Spleen (tissue), 11 donors: Measurements from ENCODE around the gene GABARAP. TPM values are rescaled to one million over a fixed set of nuclear protein-coding genes. Genes with fewer than 3 reads are reported as not detected.
"Not testable (repeated sequence)": the region's sequence is repeated elsewhere in the genome, so short reads cannot be mapped to it uniquely, and the experiment has no call there.

Experiments
- DNase-seq: peaks from one replicate; pipeline ENCODE4 v3.0.0-alpha.2; 2020
- H3K27ac ChIP-seq, 8 donors: fragments of 200-600 bp; sonication (generic) in 7 of 8; 1 replicate in 4 of 8; 2 replicates in 4 of 8; pipeline versions ENCODE4 v1.5.0 to v1.8.0; 2016 to 2021; ENCODE audit warnings: inconsistent platforms in 4 of 8, mild to moderate bottlenecking in 4 of 8, moderate library complexity in 1 of 8
- H3K27me3 ChIP-seq, 7 donors: fragments of 200-600 bp; sonication (generic) in 6 of 7; replicated peaks in 1 of 7; 1 replicate in 4 of 7; 2 replicates in 3 of 7; pipeline versions ENCODE4 v1.5.0 to v1.8.0; 2016 to 2021; ENCODE audit warnings: inconsistent platforms in 3 of 7, mild to moderate bottlenecking in 1 of 7
- H3K36me3 ChIP-seq, 6 donors: fragments of 200-600 bp; sonication (generic) in 5 of 6; 1 replicate in 4 of 6; 2 replicates in 2 of 6; pipeline versions ENCODE4 v1.5.0 to v1.8.0; 2016 to 2021; ENCODE audit warnings: inconsistent platforms in 2 of 6
- H3K4me1 ChIP-seq, 6 donors: fragments of 200-600 bp; sonication (generic) in 5 of 6; 1 replicate in 3 of 6; 2 replicates in 3 of 6; pipeline versions ENCODE4 v1.5.0 to v1.8.0; 2016 to 2021; ENCODE audit warnings: inconsistent platforms in 3 of 6
- H3K4me3 ChIP-seq, 8 donors: fragments of 200-600 bp; sonication (generic) in 7 of 8; 1 replicate in 4 of 8; 2 replicates in 4 of 8; pipeline versions ENCODE4 v1.5.0 to v1.8.0; 2016 to 2021; ENCODE audit warnings: inconsistent platforms in 4 of 8, mild to moderate bottlenecking in 4 of 8, moderate library complexity in 2 of 8
- H3K9me3 ChIP-seq, 8 donors: fragments of 200-600 bp; sonication (generic) in 7 of 8; 1 replicate in 4 of 8; 2 replicates in 4 of 8; pipeline versions ENCODE4 v1.5.0 to v1.8.0; 2016 to 2021; ENCODE audit warnings: inconsistent platforms in 4 of 8
- POLR2A ChIP-seq, 3 donors: fragments of 450-650 bp; IDR thresholded peaks; one replicate each; pipeline ENCODE4 v1.5.1; 2017; ENCODE audit warnings: antibody characterized with exemption in 3 of 3, mild to moderate bottlenecking in 1 of 3
- POLR2AphosphoS5 ChIP-seq, 3 donors: sonication (generic); formaldehyde crosslinking; IDR thresholded peaks; one replicate each; pipeline ENCODE4 v1.5.1; 2017; ENCODE audit warnings: antibody characterized with exemption in 3 of 3
- WGBS, 5 donors: extraction: QIAGEN DNeasy Blood & Tissue Kit in 3 of 5; methylation state at CpG; one replicate each; pipeline versions ENCODE4 v1.1.5 to v1.1.7; 2013 to 2018; 5-methylcytosine and 5-hydroxymethylcytosine counted together
- intact Hi-C: fragments of 100-400 bp; cut with DNase I; formaldehyde crosslinking; loops from one replicate; pipeline ENCODE4 v1.15.0; 2023; ENCODE audit warnings: low total_unique reads
- polyA plus RNA-seq, 3 donors: library from polyadenylated mRNA; stranded (reverse); fragments of 200-250 nt; gene quantifications; one replicate each; pipeline ENCODE4 v1.2.1, GENCODE V29; 2013
- total RNA-seq, 7 donors: library from RNA; depleted of rRNA in 3 of 7; stranded (reverse); fragments of >200 nt in 3 of 7; fragmentation: NEBNext Ultra II Directional in 4 of 7; extraction: Animal tissue kit (Norgen Biotek cat#: 25700) in 4 of 7; gene quantifications; one replicate each; pipeline versions ENCODE4 v1.1.0 to v1.2.1, GENCODE V29; 2016 to 2021
- TF ChIP-seq, protein P1 (sequence below), 11 experiments: fragments of 200-600 bp in 7 of 11; fragments of 450-650 bp in 4 of 11; sonication (generic) in 4 of 11; IDR thresholded peaks in 8 of 11; conservative IDR thresholded peaks in 3 of 11; 1 replicate in 7 of 11; 2 replicates in 4 of 11; pipeline versions ENCODE4 v1.4.0 to v1.8.0; 2016 to 2021; ENCODE audit warnings: antibody characterized with exemption in 11 of 11, inconsistent platforms in 4 of 11, mild to moderate bottlenecking in 1 of 11
- donor health status: healthy with polysubstance abuse.
- donor health status: DM: no; HTN: no; CAD: no; lungs with moderate emphysema.
- donor health status: DM: no; HTN: no; CAD: no.
- donor health status: Bipolar disorder and iron deficiency.
- donor health status: healthy.
- donor health status: DM: no; HTN: no; CAD: no.
- donor health status: DM: yes; HTN: yes; CAD: no.

Gene GABARAP
- total and polyA plus RNA-seq, 10 donors: 222 to 855 (median 489) TPM

DNA sequence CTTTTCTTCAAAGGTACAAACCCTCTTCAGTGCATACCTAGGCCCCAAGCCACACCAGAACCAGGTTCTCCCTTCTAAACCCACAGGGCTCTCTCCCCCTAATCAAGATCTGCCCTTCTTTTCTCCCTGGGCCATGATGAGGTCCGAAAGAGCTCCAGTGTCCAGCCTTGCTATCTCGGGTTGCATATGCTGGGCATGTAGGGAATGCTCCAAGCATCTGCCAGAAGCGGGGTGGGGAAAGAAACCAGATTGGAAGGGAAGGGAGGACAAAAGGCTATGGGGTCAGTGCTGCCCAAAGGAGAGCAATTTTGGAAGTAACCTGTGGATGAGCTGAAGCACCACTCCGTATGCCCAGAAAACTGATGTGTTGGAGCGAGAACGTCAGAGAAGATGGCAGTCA, 7.0 kb upstream of the GABARAP start:
- H3K4me3 ChIP-seq: peak overlapping the region in 2 of 8 donors; percentile 97 to 99

DNA sequence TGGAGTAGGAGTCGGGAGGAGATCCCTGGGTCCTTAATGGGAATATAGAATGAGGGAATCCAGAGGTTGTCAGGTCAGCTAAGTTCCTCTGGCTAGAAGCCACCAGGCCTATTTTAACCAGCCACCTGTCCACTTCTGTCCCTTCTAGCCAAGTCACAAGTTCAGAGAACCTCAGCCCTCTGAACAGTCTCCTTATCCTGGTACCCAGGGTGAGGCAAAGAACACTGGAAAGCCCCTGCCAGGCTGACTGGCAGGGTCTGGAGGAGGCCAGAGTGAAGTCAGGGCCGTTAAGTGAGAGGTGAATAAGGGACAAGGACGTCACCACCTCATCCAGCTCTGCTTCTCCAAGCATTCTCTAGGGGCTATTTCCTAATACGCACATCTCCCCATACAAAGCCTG, 6.5 kb upstream of the GABARAP start:
- TF ChIP-seq POLR2A (IDR thresholded peaks at IDR 0.05) (no peak), POLR2AphosphoS5 (IDR thresholded peaks at IDR 0.05) (no peak)
- TF ChIP-seq, protein P1, sequence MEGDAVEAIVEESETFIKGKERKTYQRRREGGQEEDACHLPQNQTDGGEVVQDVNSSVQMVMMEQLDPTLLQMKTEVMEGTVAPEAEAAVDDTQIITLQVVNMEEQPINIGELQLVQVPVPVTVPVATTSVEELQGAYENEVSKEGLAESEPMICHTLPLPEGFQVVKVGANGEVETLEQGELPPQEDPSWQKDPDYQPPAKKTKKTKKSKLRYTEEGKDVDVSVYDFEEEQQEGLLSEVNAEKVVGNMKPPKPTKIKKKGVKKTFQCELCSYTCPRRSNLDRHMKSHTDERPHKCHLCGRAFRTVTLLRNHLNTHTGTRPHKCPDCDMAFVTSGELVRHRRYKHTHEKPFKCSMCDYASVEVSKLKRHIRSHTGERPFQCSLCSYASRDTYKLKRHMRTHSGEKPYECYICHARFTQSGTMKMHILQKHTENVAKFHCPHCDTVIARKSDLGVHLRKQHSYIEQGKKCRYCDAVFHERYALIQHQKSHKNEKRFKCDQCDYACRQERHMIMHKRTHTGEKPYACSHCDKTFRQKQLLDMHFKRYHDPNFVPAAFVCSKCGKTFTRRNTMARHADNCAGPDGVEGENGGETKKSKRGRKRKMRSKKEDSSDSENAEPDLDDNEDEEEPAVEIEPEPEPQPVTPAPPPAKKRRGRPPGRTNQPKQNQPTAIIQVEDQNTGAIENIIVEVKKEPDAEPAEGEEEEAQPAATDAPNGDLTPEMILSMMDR (IDR thresholded peaks at IDR 0.05 in 8 of 11, conservative IDR thresholded peaks at IDR 0.05 in 3 of 11): no peak
- peak overlapping the region in 2 of 8 donors; percentile 97 to 100 for H3K27ac ChIP-seq
- peak overlapping the region in 1 of 8 donors; percentile 97 for H3K4me3 ChIP-seq
- intact Hi-C loops: no loop called here
- no peaks in the 10 kb centered on the region for H3K27me3 ChIP-seq
- H3K9me3 ChIP-seq: no peaks in the 10 kb centered on the region
- H3K4me1 ChIP-seq: peaks cover 30 to 70% (median 49%) of the 10 kb centered on the region in 6 donors
- peaks cover 0 to 49% (median 35%) of the 10 kb centered on the region in 6 donors for H3K36me3 ChIP-seq
- no peak for DNase-seq
- 70 to 86% (median 76%) methylated on average over 4 of the region's 4 CpGs for WGBS, 5 donors

More for the DNA sequence above, 7.0 kb upstream of the GABARAP start:
- TF ChIP-seq, protein P1 (IDR thresholded peaks at IDR 0.05 in 8 of 11, conservative IDR thresholded peaks at IDR 0.05 in 3 of 11): no peak
- Histone ChIP-seq H3K27me3 (no peaks in the 10 kb centered on the region), H3K4me1 (peaks cover 30 to 68% (median 48%) of the 10 kb centered on the region in 6 donors), H3K27ac (peak overlapping the region in 4 of 8 donors; percentile 97 to 100 (median 99)), H3K9me3 (no peaks in the 10 kb centered on the region), H3K36me3 (peaks cover 0 to 48% (median 33%) of the 10 kb centered on the region in 6 donors)
- intact Hi-C loops: no loop called here
- 87 to 94% (median 89%) methylated on average over 6 of the region's 6 CpGs for WGBS, 5 donors
- no peak for DNase-seq

DNA sequence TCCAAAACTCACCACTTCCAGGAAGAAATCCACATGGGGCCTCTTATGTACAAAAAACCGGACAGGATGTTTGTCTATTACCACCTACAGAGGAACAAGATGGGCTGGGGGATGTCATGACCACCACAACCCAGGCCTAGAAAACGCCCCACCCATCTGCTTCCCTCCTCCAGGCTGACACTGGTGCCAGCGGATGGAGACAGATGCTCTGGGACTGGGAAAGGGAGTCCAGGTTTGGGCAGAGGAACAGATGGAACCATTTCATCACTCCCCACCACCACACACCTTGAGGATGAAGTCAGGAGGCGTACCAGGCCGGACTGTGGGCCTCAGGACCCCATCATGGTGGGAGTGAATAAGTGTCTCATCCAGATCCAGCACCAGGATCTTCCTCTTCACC, 4.5 kb upstream of the GABARAP start:
- 91 to 95% (median 94%) methylated on average over 5 of the region's 5 CpGs for WGBS, 5 donors
- intact Hi-C loops: no loop called here

DNA sequence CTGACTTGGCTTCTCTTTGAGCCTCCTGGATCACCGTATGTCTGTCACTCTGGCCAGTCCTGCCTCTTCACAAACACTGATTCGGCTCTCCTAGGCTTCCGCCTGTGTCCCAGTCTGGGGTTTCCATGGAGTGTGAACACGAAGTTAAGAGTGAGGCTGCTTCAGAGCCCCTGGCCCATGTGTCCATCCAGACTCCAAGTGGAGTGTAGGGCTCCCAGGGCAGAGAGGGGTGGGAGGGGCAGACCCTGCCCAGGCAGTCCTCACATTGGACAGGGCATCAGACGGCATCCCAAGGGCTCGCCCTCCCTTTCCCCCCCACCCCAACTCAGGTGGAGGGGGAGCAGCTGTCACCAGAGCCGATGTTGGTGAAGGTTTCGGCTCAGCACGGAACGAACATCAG, 1.6 kb upstream of the GABARAP start:
- peak in 2 of 3 donors; percentile 19 to 26 for TF ChIP-seq POLR2AphosphoS5 (IDR thresholded peaks at IDR 0.05)
- Histone ChIP-seq H3K36me3 (peaks cover 0 to 62% (median 45%) of the 10 kb centered on the region in 6 donors), H3K27ac (peak overlapping the region in 7 of 8 donors; percentile 96 to 99 (median 99)), H3K4me1 (peaks cover 28 to 64% (median 49%) of the 10 kb centered on the region in 6 donors), H3K4me3 (peak overlapping the region in 2 of 8 donors; percentile 98 to 99)
- DNase-seq, intact Hi-C loops, H3K9me3 ChIP-seq, H3K27me3 ChIP-seq: not testable (repeated sequence)
- WGBS, 5 donors: 83 to 92% (median 88%) methylated on average over 9 to 10 of the region's 10 CpGs

More for the DNA sequence above, 4.5 kb upstream of the GABARAP start:
- H3K27ac ChIP-seq: no peak overlapping the region
- peaks cover 0 to 54% (median 36%) of the 10 kb centered on the region in 6 donors for H3K36me3 ChIP-seq
- peaks cover 27 to 66% (median 48%) of the 10 kb centered on the region in 6 donors for H3K4me1 ChIP-seq
- no peaks in the 10 kb centered on the region for H3K27me3 ChIP-seq
- H3K9me3 ChIP-seq: no peaks in the 10 kb centered on the region
- no peak overlapping the region for H3K4me3 ChIP-seq
- DNase-seq: no peak
- TF ChIP-seq, protein P1 (IDR thresholded peaks at IDR 0.05 in 8 of 11, conservative IDR thresholded peaks at IDR 0.05 in 3 of 11): no peak
- TF ChIP-seq POLR2AphosphoS5 (IDR thresholded peaks at IDR 0.05) (no peak), POLR2A (IDR thresholded peaks at IDR 0.05) (no peak)

DNA sequence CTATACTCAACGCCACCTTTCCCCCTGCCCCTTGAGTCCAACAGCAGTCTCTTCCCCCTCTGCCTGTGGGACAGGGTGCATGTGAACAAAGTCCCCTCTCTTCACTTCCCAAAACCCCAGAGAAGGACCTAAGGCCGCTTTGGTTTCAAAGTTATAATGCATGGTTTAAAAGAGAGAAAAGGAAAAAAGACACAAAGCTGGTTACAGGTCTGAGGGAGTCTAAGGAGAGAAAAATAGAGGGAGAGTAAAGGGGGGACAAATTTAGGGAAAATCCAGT, 1.1 kb upstream of the GABARAP start:
- 43 to 63% (median 52%) methylated on average over 2 of the region's 2 CpGs for WGBS, 5 donors
- Histone ChIP-seq H3K4me1 (peaks cover 25 to 60% (median 44%) of the 10 kb centered on the region in 6 donors), H3K27ac (peak overlapping the region; percentile 85 to 99 (median 98)), H3K27me3 (no peaks in the 10 kb centered on the region), H3K9me3 (no peaks in the 10 kb centered on the region), H3K36me3 (peaks cover 0 to 62% (median 45%) of the 10 kb centered on the region in 6 donors), H3K4me3 (peak overlapping the region; percentile 69 to 99 (median 94))
- DNase-seq: no peak
- TF ChIP-seq, protein P1 (IDR thresholded peaks at IDR 0.05 in 8 of 11, conservative IDR thresholded peaks at IDR 0.05 in 3 of 11): no peak
- no peak for TF ChIP-seq POLR2A (IDR thresholded peaks at IDR 0.05)
- no peak for TF ChIP-seq POLR2AphosphoS5 (IDR thresholded peaks at IDR 0.05)
- intact Hi-C loops: no loop called here
